H1 (cell line): ENCODE data around the gene TRAPPC2L. TPM values are rescaled to one million over a fixed set of nuclear protein-coding genes. Genes with fewer than 3 reads are reported as not detected.

ENCODE experiments used
- BCL11A ChIP-seq, 2 experiments: IDR thresholded peaks; one replicate each; pipeline ENCODE4 v1.6.1; 2011; ENCODE audit warnings: low read depth in 2 of 2, low read length in 2 of 2, mild to moderate bottlenecking in 2 of 2
- CHD7 ChIP-seq: fragments of 300-600 bp; sonication (generic); IDR thresholded peaks from 2 replicates; pipeline ENCODE4 v1.7.1; 2012; ENCODE audit warnings: low read length, moderate library complexity, mild to moderate bottlenecking, inconsistent platforms; ENCODE audit not compliant: insufficient replicate concordance
- HDAC2 ChIP-seq, 2 experiments: fragments of 300-600 bp in 1 of 2; sonication (generic) in 1 of 2; IDR thresholded peaks; 2 replicates each; pipeline ENCODE4 v1.6.1; 2011 to 2012; ENCODE audit warnings: low read depth in 2 of 2, low read length in 2 of 2, mild to moderate bottlenecking in 2 of 2, moderate library complexity in 2 of 2, borderline replicate concordance in 1 of 2, inconsistent platforms in 1 of 2
- KDM4A ChIP-seq: IDR thresholded peaks from one replicate; pipeline ENCODE4 v1.7.1; 2012; ENCODE audit warnings: low read depth, mild to moderate bottlenecking, moderate library complexity, low read length, inconsistent platforms; ENCODE audit not compliant: severe bottlenecking
- MAFK ChIP-seq: IDR thresholded peaks from 2 replicates; pipeline ENCODE4 v1.6.1; 2012; ENCODE audit warnings: low read depth, mild to moderate bottlenecking, improper control_type of control experiment, low read length
- NRF1 ChIP-seq: IDR thresholded peaks from 2 replicates; pipeline ENCODE4 v1.6.1; 2011; ENCODE audit warnings: mild to moderate bottlenecking, low read depth, low read length, improper control_type of control experiment
- POLR2AphosphoS5 ChIP-seq: IDR thresholded peaks from 2 replicates; pipeline ENCODE4 v1.6.1; 2011; ENCODE audit warnings: low read depth, low read length
- RBBP5 ChIP-seq: IDR thresholded peaks from 2 replicates; pipeline ENCODE4 v1.7.1; 2012; ENCODE audit warnings: low read depth, mild to moderate bottlenecking, inconsistent platforms, low read length, moderate library complexity, borderline replicate concordance
- USF2 ChIP-seq: IDR thresholded peaks from 2 replicates; pipeline ENCODE4 v1.6.1; 2011; ENCODE audit warnings: low read length, improper control_type of control experiment
- YY1 ChIP-seq: IDR thresholded peaks from 2 replicates; pipeline ENCODE4 v1.6.1; 2011; ENCODE audit warnings: low read depth, mild to moderate bottlenecking, low read length
- polyA plus RNA-seq, 7 experiments: library from polyadenylated mRNA; depleted of rRNA in 3 of 7; stranded (reverse) in 5 of 7; unstranded in 2 of 7; fragments of >200 nt in 5 of 7; fragments of 200-250 nt in 2 of 7; gene quantifications; 1 replicate in 5 of 7; 2 replicates in 1 of 7; 4 replicates in 1 of 7; pipeline versions ENCODE4 v1.2.1 to v1.2.3, GENCODE V29; 2011 to 2013; ENCODE audit warnings: missing spikeins in 2 of 7, mixed read lengths in 2 of 7
- total RNA-seq: library from RNA; stranded (reverse); fragmentation: NEBNext Ultra II Directional; extraction: Animal tissue kit (Norgen Biotek cat#: 25700); gene quantifications from 2 replicates; pipeline ENCODE4 v1.2.1, GENCODE V29; 2021

The TRAPPC2L gene
- total and polyA plus RNA-seq, 2 of the 8 experiments (the other 6 are each of a cell fraction or from before 2014, with no cell fraction given) = 98.7 to 133 TPM

- TF ChIP-seq CHD7 = no peak
- TF ChIP-seq MAFK = no peak
- TF ChIP-seq KDM4A = no peak
- no peak for TF ChIP-seq BCL11A (IDR thresholded peaks at IDR 0.05; ENCODE audit: low read depth in 2 of 2, low read length in 2 of 2)
- no peak for TF ChIP-seq USF2
- TF ChIP-seq NRF1 = no peak
- no peak for TF ChIP-seq POLR2AphosphoS5
- no peak for TF ChIP-seq HDAC2 (IDR thresholded peaks at IDR 0.05; ENCODE audit: borderline replicate concordance in 1 of 2, low read depth in 2 of 2, low read length in 2 of 2)
- TF ChIP-seq YY1 = no peak
- TF ChIP-seq RBBP5 = no peak
Measured at GRCh38 chr16:88878356-88878755, 21.4 kb downstream of the TRAPPC2L start (continued).
